HEK293T (cell line): ENCODE measurements around the gene HTR3A.

Experiments used
- CTCF ChIA-PET: fragments of 350-600 bp; formaldehyde crosslinking; extraction: SDS; loops from one replicate; lab custom pipeline; 2021; ENCODE audit warnings: antibody characterized with exemption, inconsistent platforms; lab: Yijun Ruan, JAX
- POLR2A ChIA-PET: fragments of 350-600 bp; formaldehyde crosslinking; extraction: SDS; loops from one replicate; lab custom pipeline; 2020; ENCODE audit warnings: antibody characterized with exemption, inconsistent platforms; lab: Yijun Ruan, JAX
- DNase-seq: peaks from one replicate; pipeline ENCODE4 v3.0.0; 2012; ENCODE audit warnings: mixed read lengths; ENCODE audit errors: extremely low spot score
- ARNT ChIP-seq: fragments of 450-650 bp; IDR thresholded peaks from 2 replicates; pipeline ENCODE4 v1.6.1; 2017; ENCODE audit warnings: mild to moderate bottlenecking
- BHLHE40 ChIP-seq: fragments of 450-650 bp; IDR thresholded peaks from 2 replicates; pipeline ENCODE4 v1.6.1; 2016; ENCODE audit warnings: mild to moderate bottlenecking, moderate library complexity, borderline replicate concordance
- CTBP1 ChIP-seq: fragments of 450-650 bp; IDR thresholded peaks from 2 replicates; pipeline ENCODE4 v1.6.1; 2016; ENCODE audit warnings: borderline replicate concordance
- ELF4 ChIP-seq: fragments of 450-650 bp; IDR thresholded peaks from 2 replicates; pipeline ENCODE4 v1.6.1; 2017; ENCODE audit warnings: antibody characterized with exemption
- FOXA1 ChIP-seq: fragments of 450-650 bp; IDR thresholded peaks from 2 replicates; pipeline ENCODE4 v1.6.1; 2016; ENCODE audit warnings: mild to moderate bottlenecking
- FOXK2 ChIP-seq: fragments of 450-650 bp; IDR thresholded peaks from 2 replicates; pipeline ENCODE4 v1.6.1; 2016; ENCODE audit warnings: mild to moderate bottlenecking
- FOXM1 ChIP-seq: fragments of 450-650 bp; IDR thresholded peaks from 2 replicates; pipeline ENCODE4 v1.6.1; 2017; ENCODE audit warnings: mild to moderate bottlenecking, borderline replicate concordance
- HDGF ChIP-seq: fragments of 450-650 bp; IDR thresholded peaks from 2 replicates; pipeline ENCODE4 v1.6.1; 2017; ENCODE audit warnings: antibody characterized with exemption, borderline replicate concordance
- L3MBTL2 ChIP-seq: fragments of 450-650 bp; conservative IDR thresholded peaks from 2 replicates; pipeline ENCODE4 v1.6.1; 2016; ENCODE audit warnings: mild to moderate bottlenecking
- LEF1 ChIP-seq: fragments of 450-650 bp; IDR thresholded peaks from 2 replicates; pipeline ENCODE4 v1.6.1; 2017; ENCODE audit warnings: mild to moderate bottlenecking, borderline replicate concordance
- NFRKB ChIP-seq: fragments of 450-650 bp; IDR thresholded peaks from 2 replicates; pipeline ENCODE4 v1.6.1; 2016; ENCODE audit warnings: mild to moderate bottlenecking, moderate library complexity
- SP1 ChIP-seq: fragments of 450-650 bp; IDR thresholded peaks from 2 replicates; pipeline ENCODE4 v1.6.1; 2017
- SUZ12 ChIP-seq: fragments of 450-650 bp; IDR thresholded peaks from 2 replicates; pipeline ENCODE4 v1.6.1; 2016; ENCODE audit warnings: mild to moderate bottlenecking
- TARDBP ChIP-seq: fragments of 450-650 bp; IDR thresholded peaks from 2 replicates; pipeline ENCODE4 v1.6.1; 2016
- ZNF384 ChIP-seq: fragments of 450-650 bp; IDR thresholded peaks from 2 replicates; pipeline ENCODE4 v1.6.1; 2016
- TF ChIP-seq, protein P1 (sequence below): fragments of 450-650 bp; IDR thresholded peaks from 2 replicates; pipeline ENCODE4 v1.6.1; 2016

Gene HTR3A

DNA sequence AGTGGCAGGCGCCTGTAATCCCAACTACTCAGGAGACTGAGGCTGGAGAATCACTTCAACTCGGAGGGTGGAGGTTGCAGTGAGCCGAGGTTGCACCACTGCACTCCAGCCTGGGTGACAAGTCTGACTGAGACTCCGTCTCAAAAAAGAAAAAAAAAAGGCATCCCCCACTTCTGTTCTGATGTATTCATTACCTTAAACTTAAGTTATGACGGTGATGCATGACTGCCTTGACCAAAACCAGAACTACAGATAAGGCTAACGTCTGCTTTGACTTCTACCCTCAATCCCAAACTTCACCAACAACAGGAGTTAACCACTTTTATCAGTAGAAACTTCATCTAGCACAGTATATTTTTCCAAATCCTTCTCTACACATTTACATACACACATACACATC is 9.9 kb downstream of the HTR3A start:
- no peak for DNase-seq
- TF ChIP-seq NFRKB (no peak), BHLHE40 (no peak), ZNF384 (no peak)
- POLR2A ChIA-PET, result no interaction called here
- CTCF ChIA-PET, result no interaction called here

DNA sequence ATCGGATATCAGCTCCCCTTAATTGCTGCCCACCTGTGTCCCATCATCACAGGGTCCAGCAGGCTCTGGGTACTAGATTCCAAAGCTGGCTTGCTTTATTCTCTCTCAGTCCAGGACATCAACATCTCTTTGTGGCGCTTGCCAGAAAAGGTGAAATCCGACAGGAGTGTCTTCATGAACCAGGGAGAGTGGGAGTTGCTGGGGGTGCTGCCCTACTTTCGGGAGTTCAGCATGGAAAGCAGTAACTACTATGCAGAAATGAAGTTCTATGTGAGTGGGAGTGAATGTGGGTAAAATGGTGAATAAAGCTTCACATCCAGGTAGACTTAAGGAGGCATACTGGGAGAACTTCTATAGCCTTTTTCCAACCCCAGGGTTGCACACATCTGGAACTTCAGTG is 11.0 kb downstream of the HTR3A start:
- POLR2A ChIA-PET, result no interaction called here
- DNase-seq, result no peak
- TF ChIP-seq TARDBP (no peak), ZNF384 (no peak), SP1 (no peak), BHLHE40 (no peak), FOXA1 (no peak), SUZ12 (no peak), NFRKB (no peak), HDGF (no peak), ARNT (no peak), L3MBTL2 (no peak), FOXM1 (no peak), ELF4 (no peak), CTBP1 (no peak)
- TF ChIP-seq, protein P1, sequence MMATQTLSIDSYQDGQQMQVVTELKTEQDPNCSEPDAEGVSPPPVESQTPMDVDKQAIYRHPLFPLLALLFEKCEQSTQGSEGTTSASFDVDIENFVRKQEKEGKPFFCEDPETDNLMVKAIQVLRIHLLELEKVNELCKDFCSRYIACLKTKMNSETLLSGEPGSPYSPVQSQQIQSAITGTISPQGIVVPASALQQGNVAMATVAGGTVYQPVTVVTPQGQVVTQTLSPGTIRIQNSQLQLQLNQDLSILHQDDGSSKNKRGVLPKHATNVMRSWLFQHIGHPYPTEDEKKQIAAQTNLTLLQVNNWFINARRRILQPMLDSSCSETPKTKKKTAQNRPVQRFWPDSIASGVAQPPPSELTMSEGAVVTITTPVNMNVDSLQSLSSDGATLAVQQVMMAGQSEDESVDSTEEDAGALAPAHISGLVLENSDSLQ, result no peak
- CTCF ChIA-PET, result interaction anchor here (1.1 to 1.6 kb wide), 2 partner anchors 27 to 90 kb away, joined by 3 to 5 read pairs; no protein-coding TSS in a partner anchor

DNA sequence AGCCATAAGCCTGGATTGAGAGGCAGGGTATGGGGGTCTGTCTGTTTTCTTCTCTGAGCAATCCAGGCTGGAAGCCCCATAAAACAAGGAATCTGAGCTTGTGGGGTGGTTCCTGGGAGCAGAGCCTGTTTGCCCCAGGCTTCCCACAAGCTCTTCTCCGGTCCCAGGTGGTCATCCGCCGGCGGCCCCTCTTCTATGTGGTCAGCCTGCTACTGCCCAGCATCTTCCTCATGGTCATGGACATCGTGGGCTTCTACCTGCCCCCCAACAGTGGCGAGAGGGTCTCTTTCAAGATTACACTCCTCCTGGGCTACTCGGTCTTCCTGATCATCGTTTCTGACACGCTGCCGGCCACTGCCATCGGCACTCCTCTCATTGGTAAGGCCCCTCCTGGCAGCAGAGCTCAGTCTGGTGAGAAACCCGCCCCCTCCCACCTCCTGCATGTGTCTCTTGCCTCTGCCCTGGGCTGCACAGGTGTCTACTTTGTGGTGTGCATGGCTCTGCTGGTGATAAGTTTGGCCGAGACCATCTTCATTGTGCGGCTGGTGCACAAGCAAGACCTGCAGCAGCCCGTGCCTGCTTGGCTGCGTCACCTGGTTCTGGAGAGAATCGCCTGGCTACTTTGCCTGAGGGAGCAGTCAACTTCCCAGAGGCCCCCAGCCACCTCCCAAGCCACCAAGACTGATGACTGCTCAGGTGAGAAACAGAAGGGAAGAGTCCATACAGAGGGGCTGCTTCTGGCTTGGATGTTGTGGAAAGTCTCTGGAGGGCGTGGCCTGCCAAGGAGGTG is 11.6 kb downstream of the HTR3A start:
- ChIA-PET CTCF (interaction anchor here (1.1 to 1.6 kb wide), 2 partner anchors 27 to 91 kb away, joined by 3 to 5 read pairs; no protein-coding TSS in a partner anchor), POLR2A (no interaction called here)
- TF ChIP-seq CTBP1 (no peak), BHLHE40 (no peak), ELF4 (no peak), L3MBTL2 (no peak), FOXK2 (no peak), FOXM1 (no peak), ARNT (no peak), NFRKB (no peak), SP1 (no peak), HDGF (no peak), TARDBP (no peak), LEF1 (no peak), FOXA1 (no peak), SUZ12 (no peak), ZNF384 (no peak)
- TF ChIP-seq, protein P1, result no peak
- DNase-seq, result no peak

DNA sequence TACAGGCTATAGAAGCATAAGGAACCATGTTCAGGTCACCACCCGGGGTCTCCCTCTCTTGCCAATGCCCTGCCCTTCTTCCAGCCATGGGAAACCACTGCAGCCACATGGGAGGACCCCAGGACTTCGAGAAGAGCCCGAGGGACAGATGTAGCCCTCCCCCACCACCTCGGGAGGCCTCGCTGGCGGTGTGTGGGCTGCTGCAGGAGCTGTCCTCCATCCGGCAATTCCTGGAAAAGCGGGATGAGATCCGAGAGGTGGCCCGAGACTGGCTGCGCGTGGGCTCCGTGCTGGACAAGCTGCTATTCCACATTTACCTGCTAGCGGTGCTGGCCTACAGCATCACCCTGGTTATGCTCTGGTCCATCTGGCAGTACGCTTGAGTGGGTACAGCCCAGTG is 14.5 kb downstream of the HTR3A start:
- CTCF ChIA-PET, result interaction anchor here (0.7 kb wide), 1 partner anchor 268 kb away, joined by 8 read pairs; no protein-coding TSS in a partner anchor
- POLR2A ChIA-PET, result no interaction called here
- TF ChIP-seq HDGF (no peak), ARNT (no peak), BHLHE40 (no peak), SP1 (no peak)
- no peak for DNase-seq

DNA sequence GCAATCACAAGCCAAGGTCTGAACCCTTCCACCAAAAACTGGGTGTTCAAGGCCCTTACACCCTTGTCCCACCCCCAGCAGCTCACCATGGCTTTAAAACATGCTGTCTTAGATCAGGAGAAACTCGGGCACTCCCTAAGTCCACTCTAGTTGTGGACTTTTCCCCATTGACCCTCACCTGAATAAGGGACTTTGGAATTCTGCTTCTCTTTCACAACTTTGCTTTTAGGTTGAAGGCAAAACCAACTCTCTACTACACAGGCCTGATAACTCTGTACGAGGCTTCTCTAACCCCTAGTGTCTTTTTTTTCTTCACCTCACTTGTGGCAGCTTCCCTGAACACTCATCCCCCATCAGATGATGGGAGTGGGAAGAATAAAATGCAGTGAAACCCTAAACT is 15.0 kb downstream of the HTR3A start:
- TF ChIP-seq SP1, result no peak
- no peak for TF ChIP-seq L3MBTL2
- TF ChIP-seq FOXA1, result no peak
- no peak for TF ChIP-seq NFRKB
- TF ChIP-seq FOXK2, result no peak
- no peak for TF ChIP-seq BHLHE40
- TF ChIP-seq, protein P1, result no peak
- no peak for TF ChIP-seq ZNF384
- TF ChIP-seq SUZ12, result no peak
- no peak for TF ChIP-seq CTBP1
- no peak for TF ChIP-seq TARDBP
- no peak for TF ChIP-seq ELF4
- no peak for TF ChIP-seq ARNT
- no peak for TF ChIP-seq LEF1
- TF ChIP-seq HDGF, result no peak
- no peak for TF ChIP-seq FOXM1
- no peak for DNase-seq
- ChIA-PET POLR2A (no interaction called here), CTCF (interaction anchor here (0.7 kb wide), 1 partner anchor 267 kb away, joined by 8 read pairs; no protein-coding TSS in a partner anchor)

DNA sequence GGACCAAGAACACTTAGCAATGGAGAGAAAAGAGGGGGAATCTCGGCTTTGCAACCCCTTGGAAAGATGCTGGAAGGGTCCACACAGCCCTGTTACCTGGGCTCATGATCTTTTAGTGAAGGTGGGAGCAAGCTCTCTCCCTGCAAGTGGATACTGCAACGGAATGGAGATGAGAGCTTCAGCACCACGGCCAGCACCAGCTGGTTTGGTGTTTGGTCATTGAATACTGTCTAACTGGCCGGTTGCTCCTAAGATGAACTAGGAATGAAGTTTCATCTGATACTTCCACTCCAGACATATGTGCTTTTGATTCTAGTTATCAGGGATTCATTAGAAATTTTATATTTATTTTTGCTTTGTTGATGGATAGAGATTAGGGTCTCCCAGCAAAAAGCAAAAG is 16.3 kb downstream of the HTR3A start:
- peak; percentile 56 for DNase-seq
- ChIA-PET CTCF (interaction anchor here (1.5 to 1.8 kb wide), 2 partner anchors 96 to 271 kb away, joined by 4 to 13 read pairs; no protein-coding TSS in a partner anchor), POLR2A (interaction anchor here (0.9 kb wide), 1 partner anchor 96 kb away, joined by 3 read pairs; no protein-coding TSS in a partner anchor)
- TF ChIP-seq, protein P1, result no peak
- TF ChIP-seq NFRKB (no peak), LEF1 (no peak), FOXK2 (no peak), FOXM1 (no peak), FOXA1 (no peak), SP1 (no peak), ZNF384 (no peak), TARDBP (no peak), L3MBTL2 (no peak), ARNT (no peak), BHLHE40 (no peak), CTBP1 (no peak), SUZ12 (no peak), HDGF (no peak), ELF4 (no peak)
